GM10266 (cell line): ENCODE results near the gene SLC6A19.

Experiments used
- DNase-seq: peaks from one replicate; pipeline ENCODE4 v3.0.0; 2012; ENCODE audit errors: extremely low spot score
- TF ChIP-seq, protein P1 (sequence below): IDR thresholded peaks from 2 replicates; pipeline ENCODE4 v1.5.1; 2012; ENCODE audit warnings: mild to moderate bottlenecking, low read depth; ENCODE audit not compliant: control insufficient read depth, insufficient read depth; ENCODE audit errors: missing control alignments

SLC6A19 gene

GRCh38 chr5:1213508-1214162 is 12.2 kb downstream of the SLC6A19 start:
- TF ChIP-seq, protein P1, sequence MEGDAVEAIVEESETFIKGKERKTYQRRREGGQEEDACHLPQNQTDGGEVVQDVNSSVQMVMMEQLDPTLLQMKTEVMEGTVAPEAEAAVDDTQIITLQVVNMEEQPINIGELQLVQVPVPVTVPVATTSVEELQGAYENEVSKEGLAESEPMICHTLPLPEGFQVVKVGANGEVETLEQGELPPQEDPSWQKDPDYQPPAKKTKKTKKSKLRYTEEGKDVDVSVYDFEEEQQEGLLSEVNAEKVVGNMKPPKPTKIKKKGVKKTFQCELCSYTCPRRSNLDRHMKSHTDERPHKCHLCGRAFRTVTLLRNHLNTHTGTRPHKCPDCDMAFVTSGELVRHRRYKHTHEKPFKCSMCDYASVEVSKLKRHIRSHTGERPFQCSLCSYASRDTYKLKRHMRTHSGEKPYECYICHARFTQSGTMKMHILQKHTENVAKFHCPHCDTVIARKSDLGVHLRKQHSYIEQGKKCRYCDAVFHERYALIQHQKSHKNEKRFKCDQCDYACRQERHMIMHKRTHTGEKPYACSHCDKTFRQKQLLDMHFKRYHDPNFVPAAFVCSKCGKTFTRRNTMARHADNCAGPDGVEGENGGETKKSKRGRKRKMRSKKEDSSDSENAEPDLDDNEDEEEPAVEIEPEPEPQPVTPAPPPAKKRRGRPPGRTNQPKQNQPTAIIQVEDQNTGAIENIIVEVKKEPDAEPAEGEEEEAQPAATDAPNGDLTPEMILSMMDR: no peak
- no peak for DNase-seq

GRCh38 chr5:1214163-1214935 is 13.0 kb downstream of the SLC6A19 start:
- TF ChIP-seq, protein P1: no peak

GRCh38 chr5:1214936-1215220 is 13.5 kb downstream of the SLC6A19 start:
- DNase-seq: no peak
- TF ChIP-seq, protein P1: no peak

More at GRCh38 chr5:1214163-1214935, 13.0 kb downstream of the SLC6A19 start:
- no peak for DNase-seq

GRCh38 chr5:1215320-1216096 is 14.1 kb downstream of the SLC6A19 start:
- DNase-seq: no peak
- TF ChIP-seq, protein P1: no peak

DNA sequence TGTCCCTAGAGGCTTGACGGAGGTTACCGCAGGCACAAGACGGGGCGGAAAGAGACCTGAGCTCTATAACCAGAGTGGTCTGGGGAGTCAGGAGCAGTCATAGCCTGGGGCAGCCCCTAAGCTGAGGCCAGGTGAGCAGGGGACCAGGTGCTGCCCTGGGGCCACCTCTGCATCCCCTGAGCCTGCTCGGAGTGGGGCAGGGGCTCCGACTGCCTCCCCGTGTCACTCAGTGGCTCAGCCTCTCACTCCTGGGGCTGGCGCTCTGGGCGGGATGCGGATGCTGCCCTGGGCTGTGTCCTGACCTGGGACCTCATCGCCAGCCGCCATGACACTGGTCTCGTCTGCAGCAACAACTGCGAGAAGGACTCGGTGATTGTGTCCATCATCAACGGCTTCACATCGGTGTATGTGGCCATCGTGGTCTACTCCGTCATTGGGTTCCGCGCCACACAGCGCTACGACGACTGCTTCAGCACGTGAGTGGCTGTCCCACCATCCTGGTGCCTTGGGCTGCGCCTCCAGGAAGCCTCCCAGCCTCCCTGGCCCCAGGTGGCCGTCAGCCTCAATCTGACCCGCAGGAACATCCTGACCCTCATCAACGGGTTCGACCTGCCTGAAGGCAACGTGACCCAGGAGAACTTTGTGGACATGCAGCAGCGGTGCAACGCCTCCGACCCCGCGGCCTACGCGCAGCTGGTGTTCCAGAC is 15.0 kb downstream of the SLC6A19 start:
- TF ChIP-seq, protein P1: no peak
- DNase-seq: no peak

DNA sequence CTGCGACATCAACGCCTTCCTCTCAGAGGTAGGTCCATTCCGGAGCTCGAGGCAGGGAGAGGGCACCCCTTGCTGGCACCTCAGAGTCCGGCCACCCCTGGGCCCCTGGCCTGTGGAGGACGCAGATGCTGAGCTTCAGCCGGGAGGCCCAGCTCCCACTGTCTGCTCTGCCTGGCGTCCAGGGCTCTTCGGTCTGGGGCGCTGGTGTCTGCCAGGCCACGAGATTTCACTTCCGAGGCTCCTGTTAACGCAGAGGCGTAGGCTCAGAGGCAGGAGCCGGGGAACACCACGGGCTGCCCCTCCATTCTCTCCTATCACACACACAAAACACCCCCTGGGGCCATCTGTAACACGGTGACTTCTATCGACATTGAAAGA is 15.5 kb downstream of the SLC6A19 start:
- DNase-seq: no peak

More for the DNA sequence above, 15.5 kb downstream of the SLC6A19 start:
- TF ChIP-seq, protein P1: no peak
